Measurements from ENCODE around the gene ZFAND6. TPM values are rescaled to one million over a fixed set of nuclear protein-coding genes. Genes with fewer than 3 reads are reported as not detected.

The ZFAND6 gene
- total and polyA plus RNA-seq, 4 donors, result 47.6 to 102 (median 82.4) TPM

DNA sequence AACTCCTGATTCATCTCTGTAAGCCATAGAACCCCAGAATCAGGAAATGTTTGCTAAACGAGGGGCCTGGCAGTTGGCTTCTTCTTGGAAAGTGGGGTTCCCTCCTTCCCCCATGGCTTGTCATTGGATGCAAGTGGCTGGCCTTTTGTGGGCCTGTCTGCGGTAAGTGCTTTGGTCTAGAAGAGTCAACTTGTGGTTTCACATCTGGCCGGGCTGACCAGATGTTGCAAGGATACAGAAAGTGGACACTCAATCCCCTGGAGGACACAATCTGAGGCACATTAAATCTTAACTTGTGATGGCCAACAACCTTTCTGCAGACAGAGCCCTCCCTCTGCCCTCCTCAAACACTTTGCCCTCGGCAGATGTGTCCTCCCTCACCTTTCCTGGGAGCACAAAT is 94.4 kb downstream of the ZFAND6 start:
- Histone ChIP-seq H3K9me3 (ENCODE audit: control insufficient read depth in 4 of 4, low read length in 3 of 4) (no peaks in the 10 kb centered on the region), H3K9ac (ENCODE audit: low read depth in 1 of 2, low read length in 2 of 2) (peak overlapping the region; percentile 1 to 84)

DNA sequence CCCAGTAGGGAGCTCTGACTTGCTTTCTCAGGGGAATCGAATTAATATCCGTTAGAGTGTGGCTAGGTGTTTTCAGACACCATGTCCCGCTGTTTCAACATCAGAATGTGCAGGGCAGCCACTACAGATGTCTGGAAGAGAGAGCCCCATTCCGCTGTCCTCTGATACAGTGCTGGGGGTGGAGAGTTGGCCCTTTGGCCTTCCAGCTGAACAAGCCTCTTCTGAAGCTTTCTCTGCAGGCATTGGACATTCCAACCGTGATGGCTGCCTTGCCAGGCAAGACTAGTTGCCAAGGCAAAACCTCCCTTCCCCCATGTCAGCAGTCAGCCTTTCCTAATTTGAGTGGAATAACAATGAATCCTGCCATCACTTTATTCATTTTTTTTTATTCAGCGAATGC is 94.9 kb downstream of the ZFAND6 start:
- peaks cover 19 to 68% (median 53%) of the 10 kb centered on the region in 4 donors for H3K4me1 ChIP-seq (ENCODE audit: control insufficient read depth in 4 of 4, insufficient read depth in 4 of 4, low read length in 3 of 4)
- no peak for DNase-seq (ENCODE audit: low spot score)
- H3K36me3 ChIP-seq (ENCODE audit: control insufficient read depth in 4 of 4, insufficient read depth in 3 of 4, low read depth in 1 of 4, low read length in 3 of 4), result peaks cover 0 to 4% (median 0%) of the 10 kb centered on the region in 4 donors
- H3K9me3 ChIP-seq (ENCODE audit: control insufficient read depth in 4 of 4, low read length in 3 of 4), result no peaks in the 10 kb centered on the region
- WGBS, result 43% methylated on average over 6 of the region's 6 CpGs
- H3K27ac ChIP-seq (ENCODE audit: low read depth in 1 of 2, low read length in 2 of 2), result peak overlapping the region; percentile 68 to 93
- peak; percentile 85 to 87 for TF ChIP-seq HNF4A (conservative IDR thresholded peaks at IDR 0.05)
- TF ChIP-seq RAD21 (IDR thresholded peaks at IDR 0.05), result peak; percentile 47 to 61
- TF ChIP-seq, protein P1, sequence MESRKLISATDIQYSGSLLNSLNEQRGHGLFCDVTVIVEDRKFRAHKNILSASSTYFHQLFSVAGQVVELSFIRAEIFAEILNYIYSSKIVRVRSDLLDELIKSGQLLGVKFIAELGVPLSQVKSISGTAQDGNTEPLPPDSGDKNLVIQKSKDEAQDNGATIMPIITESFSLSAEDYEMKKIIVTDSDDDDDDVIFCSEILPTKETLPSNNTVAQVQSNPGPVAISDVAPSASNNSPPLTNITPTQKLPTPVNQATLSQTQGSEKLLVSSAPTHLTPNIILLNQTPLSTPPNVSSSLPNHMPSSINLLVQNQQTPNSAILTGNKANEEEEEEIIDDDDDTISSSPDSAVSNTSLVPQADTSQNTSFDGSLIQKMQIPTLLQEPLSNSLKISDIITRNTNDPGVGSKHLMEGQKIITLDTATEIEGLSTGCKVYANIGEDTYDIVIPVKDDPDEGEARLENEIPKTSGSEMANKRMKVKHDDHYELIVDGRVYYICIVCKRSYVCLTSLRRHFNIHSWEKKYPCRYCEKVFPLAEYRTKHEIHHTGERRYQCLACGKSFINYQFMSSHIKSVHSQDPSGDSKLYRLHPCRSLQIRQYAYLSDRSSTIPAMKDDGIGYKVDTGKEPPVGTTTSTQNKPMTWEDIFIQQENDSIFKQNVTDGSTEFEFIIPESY (IDR thresholded peaks at IDR 0.05), result no peak
- no peak for TF ChIP-seq EGR1 (IDR thresholded peaks at IDR 0.05; ENCODE audit: low read depth in 2 of 2)
- TF ChIP-seq HNF4G (IDR thresholded peaks at IDR 0.05), result peak; percentile 51
- TF ChIP-seq JUND (IDR thresholded peaks at IDR 0.05), result no peak
- no peak for TF ChIP-seq NR2F2 (IDR thresholded peaks at IDR 0.05)
- peak; percentile 13 for TF ChIP-seq FOXA1 (IDR thresholded peaks at IDR 0.05)
- peak; percentile 95 for TF ChIP-seq YY1 (IDR thresholded peaks at IDR 0.05)
- TF ChIP-seq, protein P2, sequence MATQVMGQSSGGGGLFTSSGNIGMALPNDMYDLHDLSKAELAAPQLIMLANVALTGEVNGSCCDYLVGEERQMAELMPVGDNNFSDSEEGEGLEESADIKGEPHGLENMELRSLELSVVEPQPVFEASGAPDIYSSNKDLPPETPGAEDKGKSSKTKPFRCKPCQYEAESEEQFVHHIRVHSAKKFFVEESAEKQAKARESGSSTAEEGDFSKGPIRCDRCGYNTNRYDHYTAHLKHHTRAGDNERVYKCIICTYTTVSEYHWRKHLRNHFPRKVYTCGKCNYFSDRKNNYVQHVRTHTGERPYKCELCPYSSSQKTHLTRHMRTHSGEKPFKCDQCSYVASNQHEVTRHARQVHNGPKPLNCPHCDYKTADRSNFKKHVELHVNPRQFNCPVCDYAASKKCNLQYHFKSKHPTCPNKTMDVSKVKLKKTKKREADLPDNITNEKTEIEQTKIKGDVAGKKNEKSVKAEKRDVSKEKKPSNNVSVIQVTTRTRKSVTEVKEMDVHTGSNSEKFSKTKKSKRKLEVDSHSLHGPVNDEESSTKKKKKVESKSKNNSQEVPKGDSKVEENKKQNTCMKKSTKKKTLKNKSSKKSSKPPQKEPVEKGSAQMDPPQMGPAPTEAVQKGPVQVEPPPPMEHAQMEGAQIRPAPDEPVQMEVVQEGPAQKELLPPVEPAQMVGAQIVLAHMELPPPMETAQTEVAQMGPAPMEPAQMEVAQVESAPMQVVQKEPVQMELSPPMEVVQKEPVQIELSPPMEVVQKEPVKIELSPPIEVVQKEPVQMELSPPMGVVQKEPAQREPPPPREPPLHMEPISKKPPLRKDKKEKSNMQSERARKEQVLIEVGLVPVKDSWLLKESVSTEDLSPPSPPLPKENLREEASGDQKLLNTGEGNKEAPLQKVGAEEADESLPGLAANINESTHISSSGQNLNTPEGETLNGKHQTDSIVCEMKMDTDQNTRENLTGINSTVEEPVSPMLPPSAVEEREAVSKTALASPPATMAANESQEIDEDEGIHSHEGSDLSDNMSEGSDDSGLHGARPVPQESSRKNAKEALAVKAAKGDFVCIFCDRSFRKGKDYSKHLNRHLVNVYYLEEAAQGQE (IDR thresholded peaks at IDR 0.05), result peak; percentile 98
- TF ChIP-seq GABPA (IDR thresholded peaks at IDR 0.05 in 1 of 2, conservative IDR thresholded peaks at IDR 0.05 in 1 of 2), result no peak
- TF ChIP-seq SP1 (IDR thresholded peaks at IDR 0.05), result peak; percentile 79
- TF ChIP-seq FOXA2 (IDR thresholded peaks at IDR 0.05), result no peak
- TF ChIP-seq, protein P3, sequence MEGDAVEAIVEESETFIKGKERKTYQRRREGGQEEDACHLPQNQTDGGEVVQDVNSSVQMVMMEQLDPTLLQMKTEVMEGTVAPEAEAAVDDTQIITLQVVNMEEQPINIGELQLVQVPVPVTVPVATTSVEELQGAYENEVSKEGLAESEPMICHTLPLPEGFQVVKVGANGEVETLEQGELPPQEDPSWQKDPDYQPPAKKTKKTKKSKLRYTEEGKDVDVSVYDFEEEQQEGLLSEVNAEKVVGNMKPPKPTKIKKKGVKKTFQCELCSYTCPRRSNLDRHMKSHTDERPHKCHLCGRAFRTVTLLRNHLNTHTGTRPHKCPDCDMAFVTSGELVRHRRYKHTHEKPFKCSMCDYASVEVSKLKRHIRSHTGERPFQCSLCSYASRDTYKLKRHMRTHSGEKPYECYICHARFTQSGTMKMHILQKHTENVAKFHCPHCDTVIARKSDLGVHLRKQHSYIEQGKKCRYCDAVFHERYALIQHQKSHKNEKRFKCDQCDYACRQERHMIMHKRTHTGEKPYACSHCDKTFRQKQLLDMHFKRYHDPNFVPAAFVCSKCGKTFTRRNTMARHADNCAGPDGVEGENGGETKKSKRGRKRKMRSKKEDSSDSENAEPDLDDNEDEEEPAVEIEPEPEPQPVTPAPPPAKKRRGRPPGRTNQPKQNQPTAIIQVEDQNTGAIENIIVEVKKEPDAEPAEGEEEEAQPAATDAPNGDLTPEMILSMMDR (IDR thresholded peaks at IDR 0.05; ENCODE audit: low read depth, low read length, missing input control), result no peak
- TF ChIP-seq RXRA (IDR thresholded peaks at IDR 0.05), result peak; percentile 75 to 80
- TF ChIP-seq, protein P4, sequence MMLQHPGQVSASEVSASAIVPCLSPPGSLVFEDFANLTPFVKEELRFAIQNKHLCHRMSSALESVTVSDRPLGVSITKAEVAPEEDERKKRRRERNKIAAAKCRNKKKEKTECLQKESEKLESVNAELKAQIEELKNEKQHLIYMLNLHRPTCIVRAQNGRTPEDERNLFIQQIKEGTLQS (IDR thresholded peaks at IDR 0.05), result no peak
- TF ChIP-seq, protein P5, sequence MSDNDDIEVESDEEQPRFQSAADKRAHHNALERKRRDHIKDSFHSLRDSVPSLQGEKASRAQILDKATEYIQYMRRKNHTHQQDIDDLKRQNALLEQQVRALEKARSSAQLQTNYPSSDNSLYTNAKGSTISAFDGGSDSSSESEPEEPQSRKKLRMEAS (IDR thresholded peaks at IDR 0.05), result peak; percentile 68
- peak; percentile 15 for TF ChIP-seq TAF1 (conservative IDR thresholded peaks at IDR 0.05)
- no peaks in the 10 kb centered on the region for H3K27me3 ChIP-seq (ENCODE audit: control insufficient read depth in 4 of 4, insufficient read depth in 4 of 4, low read length in 3 of 4)
- H3K4me3 ChIP-seq (ENCODE audit: low read depth in 1 of 3, low read length in 3 of 3), result peak overlapping the region; percentile 29 to 93 (median 61)
- peak overlapping the region; percentile 56 to 84 for H3K9ac ChIP-seq (ENCODE audit: low read depth in 1 of 2, low read length in 2 of 2)

More for the DNA sequence above, 94.4 kb downstream of the ZFAND6 start:
- peak overlapping the region; percentile 68 to 93 for H3K27ac ChIP-seq (ENCODE audit: low read depth in 1 of 2, low read length in 2 of 2)
- TF ChIP-seq SP1 (IDR thresholded peaks at IDR 0.05) (no peak), HNF4A (conservative IDR thresholded peaks at IDR 0.05) (no peak)
- TF ChIP-seq, protein P2 (IDR thresholded peaks at IDR 0.05), result no peak
- H3K4me1 ChIP-seq (ENCODE audit: control insufficient read depth in 4 of 4, insufficient read depth in 4 of 4, low read length in 3 of 4), result peaks cover 19 to 68% (median 53%) of the 10 kb centered on the region in 4 donors
- WGBS, result 28% methylated on average over 4 of the region's 4 CpGs
- H3K4me3 ChIP-seq (ENCODE audit: low read depth in 1 of 3, low read length in 3 of 3), result peak overlapping the region; percentile 29 to 93 (median 61)
- no peaks in the 10 kb centered on the region for H3K27me3 ChIP-seq (ENCODE audit: control insufficient read depth in 4 of 4, insufficient read depth in 4 of 4, low read length in 3 of 4)
- peaks cover 0 to 3% (median 0%) of the 10 kb centered on the region in 4 donors for H3K36me3 ChIP-seq (ENCODE audit: control insufficient read depth in 4 of 4, insufficient read depth in 3 of 4, low read depth in 1 of 4, low read length in 3 of 4)
- no peak for DNase-seq (ENCODE audit: low spot score)

Measured in liver (tissue), 9 donors.